HepG2 (cell line): Measurements from ENCODE around the gene MAFF. TPM values are rescaled to one million over a fixed set of nuclear protein-coding genes. Genes with fewer than 3 reads are reported as not detected.

Source experiments
- BHLHE40 ChIP-seq: IDR thresholded peaks from 2 replicates; pipeline ENCODE4 v1.6.1; 2011; ENCODE audit warnings: low read length, improper control_type of control experiment
- ETV5 ChIP-seq: IDR thresholded peaks from 2 replicates; pipeline ENCODE4 v1.6.1; 2018; ENCODE audit warnings: missing biosample characterization, missing genetic modification reagents, inconsistent platforms, borderline replicate concordance
- GATAD1 ChIP-seq: IDR thresholded peaks from 2 replicates; pipeline ENCODE4 v1.6.1; 2016; ENCODE audit warnings: missing genetic modification reagents, missing compliant biosample characterization
- MED1 ChIP-seq: sonication (generic); formaldehyde crosslinking; IDR thresholded peaks from 2 replicates; pipeline ENCODE4 v1.4.0; 2020; ENCODE audit warnings: missing genetic modification reagents
- MED13 ChIP-seq: sonication (generic); formaldehyde crosslinking; IDR thresholded peaks from 2 replicates; pipeline ENCODE4 v1.5.0; 2020; ENCODE audit warnings: missing genetic modification reagents
- MLLT10 ChIP-seq: sonication (generic); formaldehyde crosslinking; IDR thresholded peaks from 2 replicates; pipeline ENCODE4 v1.4.0; 2020; ENCODE audit warnings: missing genetic modification reagents
- NONO ChIP-seq, 2 experiments: fragments of 450-650 bp in 1 of 2; sonication (generic) in 1 of 2; formaldehyde crosslinking in 1 of 2; IDR thresholded peaks in 1 of 2; conservative IDR thresholded peaks in 1 of 2; 2 replicates each; pipeline versions ENCODE4 v1.6.1 to v1.8.0; 2017 to 2022; ENCODE audit warnings: mild to moderate bottlenecking in 1 of 2, missing genetic modification reagents in 1 of 2, moderate library complexity in 1 of 2
- POLR2A ChIP-seq, 2 experiments: IDR thresholded peaks; 2 replicates each; pipeline ENCODE4 v1.6.1; 2011; ENCODE audit warnings: low read depth in 2 of 2, low read length in 2 of 2, mild to moderate bottlenecking in 1 of 2, moderate library complexity in 1 of 2; ENCODE audit not compliant: insufficient read depth in 1 of 2
- SIN3A ChIP-seq: IDR thresholded peaks from 2 replicates; pipeline ENCODE4 v1.6.1; 2011; ENCODE audit warnings: low read depth, mild to moderate bottlenecking, control low read depth, low read length, borderline replicate concordance
- SYNCRIP ChIP-seq: fragments of 200-400 bp; formaldehyde crosslinking; IDR thresholded peaks from 2 replicates; pipeline ENCODE4 v1.6.1; 2018; ENCODE audit warnings: mild to moderate bottlenecking, low read depth, low read length; ENCODE audit not compliant: insufficient read depth
- TEAD2 ChIP-seq: sonication (generic); formaldehyde crosslinking; IDR thresholded peaks from 2 replicates; pipeline ENCODE4 v1.9.0; 2021; ENCODE audit warnings: missing genetic modification reagents
- TEAD3 ChIP-seq: optimal IDR thresholded peaks from 2 replicates; pipeline ENCODE3; 2016; ENCODE audit warnings: borderline replicate concordance
- TMF1 ChIP-seq: sonication (generic); formaldehyde crosslinking; IDR thresholded peaks from 2 replicates; pipeline ENCODE4 v1.8.1; 2022; ENCODE audit warnings: low read depth, missing genetic modification reagents
- ZFP41 ChIP-seq: sonication (generic); formaldehyde crosslinking; IDR thresholded peaks from 2 replicates; pipeline ENCODE4 v1.4.0; 2020; ENCODE audit warnings: mild to moderate bottlenecking, missing genetic modification reagents, borderline replicate concordance
- ZFX ChIP-seq: sonication (generic); formaldehyde crosslinking; IDR thresholded peaks from 2 replicates; pipeline ENCODE4 v1.4.0; 2020; ENCODE audit warnings: mild to moderate bottlenecking, low read depth, missing genetic modification reagents, moderate library complexity
- ZFY ChIP-seq: sonication (generic); formaldehyde crosslinking; IDR thresholded peaks from 2 replicates; pipeline ENCODE4 v1.4.0; 2020; ENCODE audit warnings: missing genetic modification reagents
- ZNF3 ChIP-seq: IDR thresholded peaks from 2 replicates; pipeline ENCODE4 v1.7.0; 2017; ENCODE audit warnings: inconsistent platforms
- ZNF383 ChIP-seq: sonication (generic); formaldehyde crosslinking; IDR thresholded peaks from 2 replicates; pipeline ENCODE4 v1.4.0; 2020; ENCODE audit warnings: missing genetic modification reagents, mild to moderate bottlenecking, borderline replicate concordance
- ZNF577 ChIP-seq: sonication (generic); formaldehyde crosslinking; IDR thresholded peaks from 2 replicates; pipeline ENCODE4 v1.4.0; 2020; ENCODE audit warnings: mild to moderate bottlenecking, low read depth, missing genetic modification reagents, borderline replicate concordance
- ZNF678 ChIP-seq: sonication (generic); formaldehyde crosslinking; IDR thresholded peaks from 2 replicates; pipeline ENCODE4 v1.4.0; 2020; ENCODE audit warnings: mild to moderate bottlenecking, missing genetic modification reagents
- ZNF746 ChIP-seq: sonication (generic); formaldehyde crosslinking; IDR thresholded peaks from 2 replicates; pipeline ENCODE4 v1.8.0; 2022; ENCODE audit warnings: mild to moderate bottlenecking, missing genetic modification reagents
- ZNF83 ChIP-seq: sonication (generic); formaldehyde crosslinking; IDR thresholded peaks from 2 replicates; pipeline ENCODE4 v1.4.0; 2020; ENCODE audit warnings: missing genetic modification reagents, mild to moderate bottlenecking, borderline replicate concordance
- polyA plus RNA-seq, 8 experiments: library from polyadenylated mRNA; depleted of rRNA in 3 of 8; stranded (reverse) in 7 of 8; unstranded in 1 of 8; fragments of >200 nt; fragmentation: Illumina TruSeq in 4 of 8; extraction: Trizol in 4 of 8; gene quantifications; 2 replicates each; pipeline versions ENCODE4 v1.2.1 to v1.2.3, GENCODE V29; 2011 to 2016; ENCODE audit warnings: low read depth in 4 of 8, missing spikeins in 1 of 8, mixed read lengths in 1 of 8; ENCODE audit not compliant: insufficient read depth in 1 of 8
- total RNA-seq, 5 experiments: library from RNA; depleted of rRNA; stranded (reverse); fragments of >200 nt; fragmentation: Illumina TruSeq; extraction: Trizol; gene quantifications; 2 replicates each; pipeline ENCODE4 v1.2.3, GENCODE V29; 2016; ENCODE audit warnings: low read depth in 1 of 5
- TF ChIP-seq, protein P1 (sequence below): sonication (generic); formaldehyde crosslinking; IDR thresholded peaks from 2 replicates; pipeline ENCODE4 v1.5.0; 2020; ENCODE audit warnings: missing genetic modification reagents
- TF ChIP-seq, protein P2 (sequence below): sonication (generic); formaldehyde crosslinking; IDR thresholded peaks from 2 replicates; pipeline ENCODE4 v1.5.0; 2020; ENCODE audit warnings: mild to moderate bottlenecking, missing genetic modification reagents
- TF ChIP-seq, protein P3 (sequence below): IDR thresholded peaks from 2 replicates; pipeline ENCODE4 v1.6.1; 2016
- TF ChIP-seq, protein P4 (sequence below): sonication (generic); formaldehyde crosslinking; IDR thresholded peaks from 2 replicates; pipeline ENCODE4 v1.4.0; 2020; ENCODE audit warnings: missing genetic modification reagents

Gene MAFF
- total and polyA plus RNA-seq, 2 of the 13 experiments (the other 11 are each of a cell fraction or from before 2014, with no cell fraction given), result 5.4 to 14.3 TPM

DNA sequence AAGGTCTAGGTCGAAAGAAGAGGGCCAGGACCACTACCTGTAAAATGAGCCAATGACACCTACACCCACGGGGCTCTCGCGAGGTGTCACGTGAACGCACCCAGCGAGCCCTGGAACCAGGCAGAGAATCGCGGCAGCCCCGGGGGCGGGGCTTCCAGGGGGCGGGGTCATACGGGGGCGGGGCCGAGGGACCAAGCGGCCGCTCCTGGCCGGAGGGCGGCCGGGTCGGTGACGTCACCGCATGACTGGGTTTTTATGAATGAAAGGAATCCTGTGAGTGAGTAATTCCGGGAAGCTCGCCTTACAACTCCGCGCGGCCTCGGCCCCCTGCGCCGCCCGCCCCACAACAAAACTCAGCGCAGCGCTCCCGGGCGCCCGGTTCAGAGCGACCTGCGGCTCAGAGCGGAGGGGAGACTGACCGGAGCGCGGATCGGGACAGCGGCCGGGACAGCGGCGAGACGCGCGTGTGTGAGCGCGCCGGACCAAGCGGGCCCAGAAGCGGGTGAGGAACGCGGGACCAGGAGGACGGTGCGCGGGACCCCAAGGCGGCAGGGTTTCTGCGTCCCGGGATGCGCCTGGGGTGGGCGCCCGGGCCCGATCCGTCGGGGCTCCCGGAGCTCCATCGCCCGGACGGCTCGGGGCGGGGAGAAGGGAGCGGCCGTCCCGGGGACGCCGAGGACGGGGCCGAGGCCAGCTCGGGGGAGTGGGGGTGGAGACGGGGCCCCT, at the start of gene MAFF (continued):
- TF ChIP-seq ZFX (CRISPR knock-in tag) (peak; percentile 65; the same call in 1 of the 2 replicates), BHLHE40 (peak; percentile 74), MLLT10 (CRISPR knock-in tag) (no peak), ZNF746 (no peak; the same call in 1 of the 2 replicates), SIN3A (peak; percentile 88; the same call in 1 of the 2 replicates), ZFP41 (CRISPR knock-in tag) (no peak), MED1 (CRISPR knock-in tag) (peak; percentile 71), SYNCRIP (no peak), TEAD3 (CRISPR knock-in tag) (peak; percentile 75), ETV5 (CRISPR knock-in tag) (no peak; the same call in 1 of the 2 replicates), POLR2A (IDR thresholded peaks at IDR 0.05; ENCODE audit: insufficient read depth in 1 of 2, low read depth in 2 of 2, low read length in 2 of 2) (peak; percentile 68 to 80), MED13 (CRISPR knock-in tag) (0 out of 2 replicates have a peak, but pooled peaks have one; percentile 26), ZNF3 (CRISPR knock-in tag) (no peak), NONO (IDR thresholded peaks at IDR 0.05) (no peak), NONO (CRISPR knock-in tag; conservative IDR thresholded peaks at IDR 0.05) (0 out of 2 replicates have a peak, but pooled peaks have one; percentile 31), ZNF678 (CRISPR knock-in tag) (no peak; the same call in 1 of the 2 replicates), ZFY (CRISPR knock-in tag) (peak; percentile 65), ZNF383 (CRISPR knock-in tag) (0 out of 2 replicates have a peak, but pooled peaks have one; percentile 41), GATAD1 (CRISPR knock-in tag) (peak; percentile 52; the same call in 1 of the 2 replicates), ZNF83 (CRISPR knock-in tag) (no peak), ZNF577 (no peak), TEAD2 (CRISPR knock-in tag) (no peak), TMF1 (no peak)
- TF ChIP-seq, protein P1, sequence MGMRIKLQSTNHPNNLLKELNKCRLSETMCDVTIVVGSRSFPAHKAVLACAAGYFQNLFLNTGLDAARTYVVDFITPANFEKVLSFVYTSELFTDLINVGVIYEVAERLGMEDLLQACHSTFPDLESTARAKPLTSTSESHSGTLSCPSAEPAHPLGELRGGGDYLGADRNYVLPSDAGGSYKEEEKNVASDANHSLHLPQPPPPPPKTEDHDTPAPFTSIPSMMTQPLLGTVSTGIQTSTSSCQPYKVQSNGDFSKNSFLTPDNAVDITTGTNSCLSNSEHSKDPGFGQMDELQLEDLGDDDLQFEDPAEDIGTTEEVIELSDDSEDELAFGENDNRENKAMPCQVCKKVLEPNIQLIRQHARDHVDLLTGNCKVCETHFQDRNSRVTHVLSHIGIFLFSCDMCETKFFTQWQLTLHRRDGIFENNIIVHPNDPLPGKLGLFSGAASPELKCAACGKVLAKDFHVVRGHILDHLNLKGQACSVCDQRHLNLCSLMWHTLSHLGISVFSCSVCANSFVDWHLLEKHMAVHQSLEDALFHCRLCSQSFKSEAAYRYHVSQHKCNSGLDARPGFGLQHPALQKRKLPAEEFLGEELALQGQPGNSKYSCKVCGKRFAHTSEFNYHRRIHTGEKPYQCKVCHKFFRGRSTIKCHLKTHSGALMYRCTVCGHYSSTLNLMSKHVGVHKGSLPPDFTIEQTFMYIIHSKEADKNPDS, result 0 out of 2 replicates have a peak, but pooled peaks have one; percentile 21
- TF ChIP-seq, protein P2, sequence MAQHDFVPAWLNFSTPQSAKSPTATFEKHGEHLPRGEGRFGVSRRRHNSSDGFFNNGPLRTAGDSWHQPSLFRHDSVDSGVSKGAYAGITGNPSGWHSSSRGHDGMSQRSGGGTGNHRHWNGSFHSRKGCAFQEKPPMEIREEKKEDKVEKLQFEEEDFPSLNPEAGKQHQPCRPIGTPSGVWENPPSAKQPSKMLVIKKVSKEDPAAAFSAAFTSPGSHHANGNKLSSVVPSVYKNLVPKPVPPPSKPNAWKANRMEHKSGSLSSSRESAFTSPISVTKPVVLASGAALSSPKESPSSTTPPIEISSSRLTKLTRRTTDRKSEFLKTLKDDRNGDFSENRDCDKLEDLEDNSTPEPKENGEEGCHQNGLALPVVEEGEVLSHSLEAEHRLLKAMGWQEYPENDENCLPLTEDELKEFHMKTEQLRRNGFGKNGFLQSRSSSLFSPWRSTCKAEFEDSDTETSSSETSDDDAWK (CRISPR knock-in tag), result no peak
- TF ChIP-seq, protein P3, sequence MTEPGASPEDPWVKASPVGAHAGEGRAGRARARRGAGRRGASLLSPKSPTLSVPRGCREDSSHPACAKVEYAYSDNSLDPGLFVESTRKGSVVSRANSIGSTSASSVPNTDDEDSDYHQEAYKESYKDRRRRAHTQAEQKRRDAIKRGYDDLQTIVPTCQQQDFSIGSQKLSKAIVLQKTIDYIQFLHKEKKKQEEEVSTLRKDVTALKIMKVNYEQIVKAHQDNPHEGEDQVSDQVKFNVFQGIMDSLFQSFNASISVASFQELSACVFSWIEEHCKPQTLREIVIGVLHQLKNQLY (CRISPR knock-in tag), result peak; percentile 44; the same call in 1 of the 2 replicates
- TF ChIP-seq, protein P4, sequence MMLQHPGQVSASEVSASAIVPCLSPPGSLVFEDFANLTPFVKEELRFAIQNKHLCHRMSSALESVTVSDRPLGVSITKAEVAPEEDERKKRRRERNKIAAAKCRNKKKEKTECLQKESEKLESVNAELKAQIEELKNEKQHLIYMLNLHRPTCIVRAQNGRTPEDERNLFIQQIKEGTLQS (CRISPR knock-in tag), result peak; percentile 68; the same call in 1 of the 2 replicates
